HEK293 (cell line): ENCODE measurements around the gene TCN1.

Experiments used
- CTCF ChIA-PET: fragments of 350-600 bp; formaldehyde crosslinking; extraction: SDS; loops from one replicate; lab custom pipeline; 2021; ENCODE audit warnings: antibody characterized with exemption; lab: Yijun Ruan, JAX
- POLR2A ChIA-PET: fragments of 300-600 bp; formaldehyde crosslinking; extraction: SDS; loops from one replicate; lab custom pipeline; 2020; ENCODE audit warnings: antibody characterized with exemption, inconsistent platforms; lab: Yijun Ruan, JAX
- H3K27ac ChIP-seq: fragments of 200-500 bp; sonication (Bioruptor generic); 2 replicates; pipeline ENCODE4 v1.5.1; 2014; ENCODE audit warnings: low read depth, low read length, control low read depth, inconsistent platforms; ENCODE audit errors: extremely low read depth
- H3K36me3 ChIP-seq, 2 experiments: fragments of 200-500 bp in 1 of 2; sonication (Bioruptor generic) in 1 of 2; 1 replicate in 1 of 2; 2 replicates in 1 of 2; pipeline ENCODE4 v1.5.1; 2014 to 2017; ENCODE audit warnings: inconsistent platforms in 2 of 2, low read length in 2 of 2; ENCODE audit not compliant: control insufficient read depth in 2 of 2, insufficient read depth in 1 of 2
- H3K4me1 ChIP-seq: fragments of 200-500 bp; sonication (Bioruptor generic); 2 replicates; pipeline ENCODE4 v1.5.1; 2014; ENCODE audit warnings: mild to moderate bottlenecking, low read length, inconsistent platforms; ENCODE audit not compliant: control insufficient read depth, insufficient read depth
- H3K4me3 ChIP-seq: 2 replicates; pipeline ENCODE4 v1.5.1; 2011; ENCODE audit warnings: low read depth, mild to moderate bottlenecking, control low read depth, low read length, moderate library complexity
- H3K9me3 ChIP-seq: fragments of 200-500 bp; sonication (Bioruptor generic); 2 replicates; pipeline ENCODE4 v1.5.1; 2014; ENCODE audit warnings: low read depth, low read length, inconsistent platforms; ENCODE audit not compliant: control insufficient read depth, insufficient read depth
- GLI2 ChIP-seq: fragments of 450-650 bp; formaldehyde crosslinking; IDR thresholded peaks from 2 replicates; pipeline ENCODE4; 2017; ENCODE audit warnings: missing biosample characterization, missing genetic modification characterization, low read depth, borderline replicate concordance
- HOXA7 ChIP-seq: sonication (generic); formaldehyde crosslinking; IDR thresholded peaks from 2 replicates; pipeline ENCODE4 v1.8.1; 2022; ENCODE audit warnings: missing genetic modification reagents, borderline replicate concordance
- KLF16 ChIP-seq: fragments of 450-650 bp; formaldehyde crosslinking; IDR thresholded peaks from 2 replicates; pipeline ENCODE4 v1.5.1; 2017; ENCODE audit warnings: missing biosample characterization, missing genetic modification characterization
- SCRT1 ChIP-seq: fragments of 450-650 bp; formaldehyde crosslinking; IDR thresholded peaks from 2 replicates; pipeline ENCODE4 v1.5.1; 2016; ENCODE audit warnings: missing biosample characterization, missing genetic modification characterization, borderline replicate concordance
- ZEB2 ChIP-seq: fragments of 450-650 bp; formaldehyde crosslinking; IDR thresholded peaks from 2 replicates; pipeline ENCODE4 v1.5.1; 2016; ENCODE audit warnings: missing biosample characterization, missing genetic modification characterization
- ZNF10 ChIP-seq: fragments of 450-650 bp; formaldehyde crosslinking; IDR thresholded peaks from 2 replicates; pipeline ENCODE4 v1.5.1; 2017; ENCODE audit warnings: missing biosample characterization, missing genetic modification characterization
- ZNF146 ChIP-seq: fragments of 450-650 bp; formaldehyde crosslinking; IDR thresholded peaks from 2 replicates; pipeline ENCODE4 v1.5.1; 2016; ENCODE audit warnings: missing biosample characterization, missing genetic modification characterization
- ZNF169 ChIP-seq: fragments of 450-650 bp; formaldehyde crosslinking; IDR thresholded peaks from 2 replicates; pipeline ENCODE4 v1.5.1; 2016; ENCODE audit warnings: missing biosample characterization, missing genetic modification characterization
- ZNF174 ChIP-seq: fragments of 450-650 bp; formaldehyde crosslinking; IDR thresholded peaks from 2 replicates; pipeline ENCODE4 v1.5.0; 2017; ENCODE audit warnings: missing biosample characterization, mild to moderate bottlenecking, missing genetic modification characterization
- ZNF473 ChIP-seq: fragments of 450-650 bp; formaldehyde crosslinking; IDR thresholded peaks from 2 replicates; pipeline ENCODE4 v1.5.1; 2017; ENCODE audit warnings: missing biosample characterization, missing genetic modification characterization
- ZNF529 ChIP-seq: fragments of 450-650 bp; formaldehyde crosslinking; IDR thresholded peaks from 2 replicates; pipeline ENCODE4 v1.5.1; 2017; ENCODE audit warnings: missing genetic modification characterization, missing biosample characterization; ENCODE audit not compliant: insufficient replicate concordance
- ZNF623 ChIP-seq: fragments of 450-650 bp; formaldehyde crosslinking; IDR thresholded peaks from 2 replicates; pipeline ENCODE4 v1.5.1; 2016; ENCODE audit warnings: missing biosample characterization, missing genetic modification characterization
- ZNF701 ChIP-seq: fragments of 450-650 bp; formaldehyde crosslinking; IDR thresholded peaks from 2 replicates; pipeline ENCODE4 v1.5.1; 2016; ENCODE audit warnings: missing biosample characterization, missing genetic modification characterization
- ZNF747 ChIP-seq: fragments of 450-650 bp; formaldehyde crosslinking; IDR thresholded peaks from 2 replicates; pipeline ENCODE4 v1.5.1; 2016; ENCODE audit warnings: missing biosample characterization, missing genetic modification characterization
- ZSCAN30 ChIP-seq: fragments of 450-650 bp; IDR thresholded peaks from 2 replicates; pipeline ENCODE4 v1.5.1; 2018; ENCODE audit warnings: missing biosample characterization, mild to moderate bottlenecking, missing genetic modification characterization, moderate library complexity
- TF ChIP-seq, protein P1 (sequence below): fragments of 450-650 bp; formaldehyde crosslinking; optimal IDR thresholded peaks from 2 replicates; pipeline ENCODE3; 2016; ENCODE audit warnings: missing biosample characterization, mild to moderate bottlenecking, missing genetic modification characterization
- TF ChIP-seq, protein P2 (sequence below): fragments of 450-650 bp; formaldehyde crosslinking; IDR thresholded peaks from 2 replicates; pipeline ENCODE4 v1.5.1; 2016; ENCODE audit warnings: missing biosample characterization, missing genetic modification characterization
- TF ChIP-seq, protein P3 (sequence below): sonication (generic); formaldehyde crosslinking; IDR thresholded peaks from 2 replicates; pipeline ENCODE4 v1.8.1; 2022; ENCODE audit warnings: mild to moderate bottlenecking, moderate library complexity, missing genetic modification reagents
- TF ChIP-seq, protein P4 (sequence below): fragments of 450-650 bp; IDR thresholded peaks from 2 replicates; pipeline ENCODE4 v1.5.1; 2018; ENCODE audit warnings: missing biosample characterization, mild to moderate bottlenecking, missing genetic modification characterization
- TF ChIP-seq, protein P5 (sequence below): fragments of 450-650 bp; formaldehyde crosslinking; IDR thresholded peaks from 2 replicates; pipeline ENCODE4 v1.5.1; 2016; ENCODE audit warnings: missing biosample characterization, missing genetic modification characterization, borderline replicate concordance

Gene TCN1

DNA sequence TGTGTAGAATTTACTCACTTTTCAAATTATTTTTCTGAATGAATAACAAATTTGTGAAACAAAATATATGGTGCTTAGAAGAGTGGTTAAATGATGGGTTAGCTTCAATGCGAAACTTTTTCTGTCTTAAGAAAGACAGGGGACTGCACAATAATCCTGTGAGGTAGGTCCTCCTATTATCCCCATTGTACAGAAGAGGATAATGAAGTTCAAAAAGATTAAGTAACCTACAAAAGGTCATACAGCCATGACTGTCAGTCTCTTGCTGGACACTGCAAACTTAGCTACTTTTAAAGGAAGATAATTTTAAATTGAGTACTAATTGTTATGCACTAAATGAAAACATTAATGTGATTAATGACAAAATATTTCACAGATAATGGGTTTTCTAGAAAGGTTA is 17.3 kb upstream of the TCN1 start:
- H3K36me3 ChIP-seq = no peaks in the 10 kb centered on the region
- TF ChIP-seq SCRT1 (tag by site-specific recombination) (no peak), ZNF623 (tag by site-specific recombination) (no peak), ZNF747 (tag by site-specific recombination) (no peak), ZNF473 (tag by site-specific recombination) (no peak), ZEB2 (tag by site-specific recombination) (no peak), GLI2 (tag by site-specific recombination) (no peak), ZNF10 (tag by site-specific recombination) (no peak), ZNF169 (tag by site-specific recombination) (no peak), HOXA7 (CRISPR knock-in tag) (no peak), KLF16 (tag by site-specific recombination) (no peak), ZNF701 (no peak), ZNF146 (tag by site-specific recombination) (no peak), ZNF174 (tag by site-specific recombination) (no peak), ZSCAN30 (tag by site-specific recombination) (no peak)
- TF ChIP-seq, protein P1, sequence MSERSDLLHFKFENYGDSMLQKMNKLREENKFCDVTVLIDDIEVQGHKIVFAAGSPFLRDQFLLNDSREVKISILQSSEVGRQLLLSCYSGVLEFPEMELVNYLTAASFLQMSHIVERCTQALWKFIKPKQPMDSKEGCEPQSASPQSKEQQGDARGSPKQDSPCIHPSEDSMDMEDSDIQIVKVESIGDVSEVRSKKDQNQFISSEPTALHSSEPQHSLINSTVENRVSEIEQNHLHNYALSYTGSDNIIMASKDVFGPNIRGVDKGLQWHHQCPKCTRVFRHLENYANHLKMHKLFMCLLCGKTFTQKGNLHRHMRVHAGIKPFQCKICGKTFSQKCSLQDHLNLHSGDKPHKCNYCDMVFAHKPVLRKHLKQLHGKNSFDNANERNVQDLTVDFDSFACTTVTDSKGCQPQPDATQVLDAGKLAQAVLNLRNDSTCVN (tag by site-specific recombination) = no peak
- TF ChIP-seq, protein P2, sequence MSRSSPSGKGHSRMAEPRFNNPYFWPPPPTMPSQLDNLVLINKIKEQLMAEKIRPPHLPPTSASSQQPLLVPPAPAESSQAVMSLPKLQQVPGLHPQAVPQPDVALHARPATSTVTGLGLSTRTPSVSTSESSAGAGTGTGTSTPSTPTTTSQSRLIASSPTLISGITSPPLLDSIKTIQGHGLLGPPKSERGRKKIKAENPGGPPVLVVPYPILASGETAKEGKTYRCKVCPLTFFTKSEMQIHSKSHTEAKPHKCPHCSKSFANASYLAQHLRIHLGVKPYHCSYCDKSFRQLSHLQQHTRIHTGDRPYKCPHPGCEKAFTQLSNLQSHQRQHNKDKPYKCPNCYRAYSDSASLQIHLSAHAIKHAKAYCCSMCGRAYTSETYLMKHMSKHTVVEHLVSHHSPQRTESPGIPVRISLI = no peak
- H3K4me1 ChIP-seq = no peaks in the 10 kb centered on the region
- CTCF ChIA-PET = interaction anchor here (1.4 kb wide), 1 partner anchor 60 kb away, joined by 3 read pairs; no protein-coding TSS in a partner anchor
- no peak overlapping the region for H3K27ac ChIP-seq
- no peaks in the 10 kb centered on the region for H3K9me3 ChIP-seq
- POLR2A ChIA-PET = no interaction called here
- no peak overlapping the region for H3K4me3 ChIP-seq

DNA sequence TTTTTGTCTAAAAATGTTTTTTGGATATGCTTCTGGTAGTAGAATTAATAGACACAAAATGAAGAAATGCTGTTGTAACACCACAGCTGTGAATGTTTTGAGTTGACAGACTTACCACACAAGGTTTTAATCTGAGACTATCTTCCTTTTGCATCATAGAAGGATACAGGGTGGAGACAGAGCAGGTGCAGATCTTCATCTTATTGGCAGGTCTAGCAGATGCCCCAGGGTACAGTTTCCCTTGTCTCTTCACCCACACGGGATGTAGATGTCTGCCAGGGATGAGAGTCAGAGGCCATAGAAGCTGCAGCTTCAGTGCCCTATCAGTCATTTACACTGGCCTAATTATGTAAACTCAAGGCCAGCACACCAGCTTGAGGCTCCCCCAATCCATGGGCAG is 13.3 kb upstream of the TCN1 start:
- Histone ChIP-seq H3K4me3 (no peak overlapping the region), H3K9me3 (no peaks in the 10 kb centered on the region), H3K4me1 (no peaks in the 10 kb centered on the region), H3K36me3 (no peaks in the 10 kb centered on the region), H3K27ac (no peak overlapping the region)
- no peak for TF ChIP-seq ZNF529 (tag by site-specific recombination)
- ChIA-PET POLR2A (no interaction called here), CTCF (no interaction called here)

DNA sequence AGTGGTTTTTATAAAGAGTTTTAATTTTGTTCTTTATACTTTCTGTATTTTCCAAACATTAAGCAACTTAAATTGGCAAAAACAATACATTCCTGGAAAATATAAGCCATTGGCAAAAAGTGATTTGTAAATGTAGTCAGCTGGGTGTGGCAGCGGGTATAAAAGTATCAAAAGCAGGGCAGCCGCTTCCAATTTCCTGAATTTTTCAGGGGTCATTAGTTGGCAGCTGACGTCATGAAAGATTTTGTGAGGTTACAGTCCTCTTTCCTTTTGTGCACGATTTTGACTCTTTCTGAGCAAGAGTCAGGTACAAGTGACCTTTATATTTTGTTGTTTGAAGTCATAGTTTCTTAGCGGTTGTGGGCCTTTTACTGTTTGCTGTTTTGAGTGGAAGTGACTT is 12.3 kb upstream of the TCN1 start, which contains the start of gene OOSP3:
TSS of gene OOSP3 (plus strand) at position 208 of the 400 bp plus-strand sequence. CDS start at position 235, 27 bp downstream.
- H3K36me3 ChIP-seq = no peaks in the 10 kb centered on the region
- H3K9me3 ChIP-seq = no peaks in the 10 kb centered on the region
- H3K4me3 ChIP-seq = no peak within 1 kb of the TSS
- no peak within 1 kb of the TSS for H3K27ac ChIP-seq
- no peaks in the 10 kb centered on the region for H3K4me1 ChIP-seq
- ChIA-PET CTCF (no interaction called here), POLR2A (no interaction called here)
- TF ChIP-seq, protein P3, sequence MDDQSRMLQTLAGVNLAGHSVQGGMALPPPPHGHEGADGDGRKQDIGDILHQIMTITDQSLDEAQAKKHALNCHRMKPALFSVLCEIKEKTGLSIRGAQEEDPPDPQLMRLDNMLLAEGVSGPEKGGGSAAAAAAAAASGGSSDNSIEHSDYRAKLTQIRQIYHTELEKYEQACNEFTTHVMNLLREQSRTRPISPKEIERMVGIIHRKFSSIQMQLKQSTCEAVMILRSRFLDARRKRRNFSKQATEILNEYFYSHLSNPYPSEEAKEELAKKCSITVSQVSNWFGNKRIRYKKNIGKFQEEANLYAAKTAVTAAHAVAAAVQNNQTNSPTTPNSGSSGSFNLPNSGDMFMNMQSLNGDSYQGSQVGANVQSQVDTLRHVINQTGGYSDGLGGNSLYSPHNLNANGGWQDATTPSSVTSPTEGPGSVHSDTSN (CRISPR knock-in tag) = no peak
- TF ChIP-seq, protein P4, sequence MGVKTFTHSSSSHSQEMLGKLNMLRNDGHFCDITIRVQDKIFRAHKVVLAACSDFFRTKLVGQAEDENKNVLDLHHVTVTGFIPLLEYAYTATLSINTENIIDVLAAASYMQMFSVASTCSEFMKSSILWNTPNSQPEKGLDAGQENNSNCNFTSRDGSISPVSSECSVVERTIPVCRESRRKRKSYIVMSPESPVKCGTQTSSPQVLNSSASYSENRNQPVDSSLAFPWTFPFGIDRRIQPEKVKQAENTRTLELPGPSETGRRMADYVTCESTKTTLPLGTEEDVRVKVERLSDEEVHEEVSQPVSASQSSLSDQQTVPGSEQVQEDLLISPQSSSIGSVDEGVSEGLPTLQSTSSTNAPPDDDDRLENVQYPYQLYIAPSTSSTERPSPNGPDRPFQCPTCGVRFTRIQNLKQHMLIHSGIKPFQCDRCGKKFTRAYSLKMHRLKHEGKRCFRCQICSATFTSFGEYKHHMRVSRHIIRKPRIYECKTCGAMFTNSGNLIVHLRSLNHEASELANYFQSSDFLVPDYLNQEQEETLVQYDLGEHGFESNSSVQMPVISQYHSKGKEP = no peak
- TF ChIP-seq, protein P5, sequence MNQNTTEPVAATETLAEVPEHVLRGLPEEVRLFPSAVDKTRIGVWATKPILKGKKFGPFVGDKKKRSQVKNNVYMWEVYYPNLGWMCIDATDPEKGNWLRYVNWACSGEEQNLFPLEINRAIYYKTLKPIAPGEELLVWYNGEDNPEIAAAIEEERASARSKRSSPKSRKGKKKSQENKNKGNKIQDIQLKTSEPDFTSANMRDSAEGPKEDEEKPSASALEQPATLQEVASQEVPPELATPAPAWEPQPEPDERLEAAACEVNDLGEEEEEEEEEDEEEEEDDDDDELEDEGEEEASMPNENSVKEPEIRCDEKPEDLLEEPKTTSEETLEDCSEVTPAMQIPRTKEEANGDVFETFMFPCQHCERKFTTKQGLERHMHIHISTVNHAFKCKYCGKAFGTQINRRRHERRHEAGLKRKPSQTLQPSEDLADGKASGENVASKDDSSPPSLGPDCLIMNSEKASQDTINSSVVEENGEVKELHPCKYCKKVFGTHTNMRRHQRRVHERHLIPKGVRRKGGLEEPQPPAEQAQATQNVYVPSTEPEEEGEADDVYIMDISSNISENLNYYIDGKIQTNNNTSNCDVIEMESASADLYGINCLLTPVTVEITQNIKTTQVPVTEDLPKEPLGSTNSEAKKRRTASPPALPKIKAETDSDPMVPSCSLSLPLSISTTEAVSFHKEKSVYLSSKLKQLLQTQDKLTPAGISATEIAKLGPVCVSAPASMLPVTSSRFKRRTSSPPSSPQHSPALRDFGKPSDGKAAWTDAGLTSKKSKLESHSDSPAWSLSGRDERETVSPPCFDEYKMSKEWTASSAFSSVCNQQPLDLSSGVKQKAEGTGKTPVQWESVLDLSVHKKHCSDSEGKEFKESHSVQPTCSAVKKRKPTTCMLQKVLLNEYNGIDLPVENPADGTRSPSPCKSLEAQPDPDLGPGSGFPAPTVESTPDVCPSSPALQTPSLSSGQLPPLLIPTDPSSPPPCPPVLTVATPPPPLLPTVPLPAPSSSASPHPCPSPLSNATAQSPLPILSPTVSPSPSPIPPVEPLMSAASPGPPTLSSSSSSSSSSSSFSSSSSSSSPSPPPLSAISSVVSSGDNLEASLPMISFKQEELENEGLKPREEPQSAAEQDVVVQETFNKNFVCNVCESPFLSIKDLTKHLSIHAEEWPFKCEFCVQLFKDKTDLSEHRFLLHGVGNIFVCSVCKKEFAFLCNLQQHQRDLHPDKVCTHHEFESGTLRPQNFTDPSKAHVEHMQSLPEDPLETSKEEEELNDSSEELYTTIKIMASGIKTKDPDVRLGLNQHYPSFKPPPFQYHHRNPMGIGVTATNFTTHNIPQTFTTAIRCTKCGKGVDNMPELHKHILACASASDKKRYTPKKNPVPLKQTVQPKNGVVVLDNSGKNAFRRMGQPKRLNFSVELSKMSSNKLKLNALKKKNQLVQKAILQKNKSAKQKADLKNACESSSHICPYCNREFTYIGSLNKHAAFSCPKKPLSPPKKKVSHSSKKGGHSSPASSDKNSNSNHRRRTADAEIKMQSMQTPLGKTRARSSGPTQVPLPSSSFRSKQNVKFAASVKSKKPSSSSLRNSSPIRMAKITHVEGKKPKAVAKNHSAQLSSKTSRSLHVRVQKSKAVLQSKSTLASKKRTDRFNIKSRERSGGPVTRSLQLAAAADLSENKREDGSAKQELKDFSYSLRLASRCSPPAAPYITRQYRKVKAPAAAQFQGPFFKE = no peak
